Bronchial epithelial cell (primary cell): Measurements from ENCODE around the gene TMC5. TPM values are rescaled to one million over a fixed set of nuclear protein-coding genes. Genes with fewer than 3 reads are reported as not detected.

Experiments
- DNase-seq: peaks from one replicate; pipeline ENCODE4 v3.0.0-alpha.2; 2010; ENCODE audit warnings: low read depth
- FAIRE-seq: peaks from 2 replicates; lab custom pipeline; 2011; peaks lifted over from hg19 to GRCh38; lab: Jason Lieb, UNC
- H3K27me3 ChIP-seq: 2 replicates; pipeline ENCODE4 v1.5.1; 2011; ENCODE audit warnings: low read length; ENCODE audit not compliant: control insufficient read depth, insufficient read depth
- H3K36me3 ChIP-seq: 2 replicates; pipeline ENCODE4 v1.5.1; 2011; ENCODE audit warnings: low read length; ENCODE audit not compliant: control insufficient read depth, insufficient read depth
- H3K4me3 ChIP-seq: 2 replicates; pipeline ENCODE4 v1.5.1; 2011; ENCODE audit warnings: mild to moderate bottlenecking, low read depth, low read length, control low read depth
- CTCF ChIP-seq: IDR thresholded peaks from 2 replicates; pipeline ENCODE4 v1.5.1; 2011; ENCODE audit warnings: mild to moderate bottlenecking, moderate library complexity, low read length, control low read depth, inconsistent platforms; ENCODE audit not compliant: insufficient read depth, severe bottlenecking
- total RNA-seq: library from RNA; depleted of rRNA; stranded (reverse); fragments of >200 nt; gene quantifications from 2 replicates; pipeline ENCODE4 v1.2.1, GENCODE V29; 2014

Gene TMC5
- total RNA-seq, 1 donor from 2014 or later = 0.26 TPM

DNA sequence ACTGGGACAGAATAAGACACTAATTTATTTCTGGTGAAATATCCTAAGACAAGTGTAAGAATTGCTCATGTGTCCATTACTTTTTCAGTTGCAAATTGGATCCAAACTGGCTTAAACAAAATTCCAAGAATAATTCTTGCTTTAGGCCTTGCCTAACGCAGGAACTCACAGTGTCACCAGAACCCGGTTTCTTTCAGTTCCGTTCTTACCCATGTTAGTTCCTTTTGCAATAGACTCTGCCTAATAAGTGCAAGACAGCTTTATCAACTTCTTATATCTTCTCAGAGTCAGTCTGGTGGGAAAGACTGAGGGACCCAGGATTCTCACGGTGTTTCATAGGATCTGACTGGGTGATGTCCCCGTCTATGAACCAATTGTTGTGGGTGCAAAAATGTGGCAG, 79.5 kb downstream of the TMC5 start:
- Histone ChIP-seq H3K36me3 (peaks cover 1% of the 10 kb centered on the region), H3K27me3 (no peaks in the 10 kb centered on the region), H3K4me3 (no peak overlapping the region)
- DNase-seq = no peak
- no peak for TF ChIP-seq CTCF
- no peak for FAIRE-seq

GRCh38 chr16:19499006-19499405, 81.3 kb downstream of the TMC5 start:
- no peak for TF ChIP-seq CTCF
- DNase-seq (peak; percentile 89), FAIRE-seq (no peak)
- Histone ChIP-seq H3K36me3 (peaks cover 6% of the 10 kb centered on the region), H3K27me3 (no peaks in the 10 kb centered on the region), H3K4me3 (no peak overlapping the region)

GRCh38 chr16:19499481-19499880, 81.8 kb downstream of the TMC5 start:
- peaks cover 6% of the 10 kb centered on the region for H3K36me3 ChIP-seq
- peak; percentile 88 for DNase-seq
- H3K4me3 ChIP-seq = no peak overlapping the region
- no peak for FAIRE-seq
- TF ChIP-seq CTCF = no peak
- no peaks in the 10 kb centered on the region for H3K27me3 ChIP-seq

GRCh38 chr16:19502395-19503131, 84.9 kb downstream of the TMC5 start:
- H3K36me3 ChIP-seq = peaks cover 8% of the 10 kb centered on the region
- peak; percentile 79 for TF ChIP-seq CTCF
- DNase-seq = peak; percentile 71
- no peaks in the 10 kb centered on the region for H3K27me3 ChIP-seq
- H3K4me3 ChIP-seq = no peak overlapping the region
- no peak for FAIRE-seq

GRCh38 chr16:19503461-19504075, 85.9 kb downstream of the TMC5 start:
- Histone ChIP-seq H3K4me3 (no peak overlapping the region), H3K36me3 (peaks cover 10% of the 10 kb centered on the region), H3K27me3 (no peaks in the 10 kb centered on the region)
- DNase-seq (no peak), FAIRE-seq (no peak)
- no peak for TF ChIP-seq CTCF
